ENCODE results near the gene ATN1.

DNA sequence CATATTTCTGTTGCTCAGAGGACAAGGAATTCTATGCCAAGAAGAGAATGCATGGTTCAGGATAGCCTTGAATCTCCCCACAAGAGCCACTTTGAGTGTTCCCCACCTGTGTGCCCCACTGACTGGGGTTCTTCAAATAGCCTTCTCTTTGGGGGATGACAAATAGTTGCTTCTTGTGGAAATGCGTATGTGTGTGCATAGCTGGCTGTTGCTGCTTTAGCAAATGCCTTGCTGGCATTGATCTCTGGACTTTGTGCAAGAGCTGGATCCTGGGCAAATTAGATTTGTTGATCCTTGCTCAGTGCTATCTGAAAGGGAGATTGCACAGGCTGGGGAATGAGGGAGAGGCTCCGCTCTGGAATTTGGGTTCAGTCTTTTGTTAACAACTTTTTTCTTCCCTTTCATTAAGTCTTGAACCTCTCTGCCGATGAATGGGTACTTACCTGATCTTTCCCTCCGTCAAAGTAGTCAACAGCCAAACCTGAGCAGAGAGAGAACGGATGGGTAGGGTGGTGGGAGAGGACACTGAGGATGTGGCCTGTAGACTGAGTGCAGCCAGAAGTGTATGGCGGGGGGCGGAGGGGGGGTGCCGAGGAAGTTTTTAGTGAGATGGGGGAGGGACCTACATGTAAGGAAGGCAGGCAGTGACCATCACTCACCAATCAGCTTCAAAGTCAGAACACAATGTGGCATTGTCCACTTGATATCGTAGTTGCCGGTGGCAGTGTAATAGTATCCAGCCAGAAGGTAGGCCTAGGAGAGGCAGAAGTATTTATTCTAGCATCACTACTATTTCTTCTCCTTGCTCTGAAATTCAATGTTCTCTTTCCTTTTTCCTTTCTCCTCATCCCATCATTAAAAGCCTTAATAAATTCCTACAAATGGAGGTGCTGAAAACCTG, 53.6 kb downstream of the ATN1 start:
- TF ChIP-seq, protein P1, sequence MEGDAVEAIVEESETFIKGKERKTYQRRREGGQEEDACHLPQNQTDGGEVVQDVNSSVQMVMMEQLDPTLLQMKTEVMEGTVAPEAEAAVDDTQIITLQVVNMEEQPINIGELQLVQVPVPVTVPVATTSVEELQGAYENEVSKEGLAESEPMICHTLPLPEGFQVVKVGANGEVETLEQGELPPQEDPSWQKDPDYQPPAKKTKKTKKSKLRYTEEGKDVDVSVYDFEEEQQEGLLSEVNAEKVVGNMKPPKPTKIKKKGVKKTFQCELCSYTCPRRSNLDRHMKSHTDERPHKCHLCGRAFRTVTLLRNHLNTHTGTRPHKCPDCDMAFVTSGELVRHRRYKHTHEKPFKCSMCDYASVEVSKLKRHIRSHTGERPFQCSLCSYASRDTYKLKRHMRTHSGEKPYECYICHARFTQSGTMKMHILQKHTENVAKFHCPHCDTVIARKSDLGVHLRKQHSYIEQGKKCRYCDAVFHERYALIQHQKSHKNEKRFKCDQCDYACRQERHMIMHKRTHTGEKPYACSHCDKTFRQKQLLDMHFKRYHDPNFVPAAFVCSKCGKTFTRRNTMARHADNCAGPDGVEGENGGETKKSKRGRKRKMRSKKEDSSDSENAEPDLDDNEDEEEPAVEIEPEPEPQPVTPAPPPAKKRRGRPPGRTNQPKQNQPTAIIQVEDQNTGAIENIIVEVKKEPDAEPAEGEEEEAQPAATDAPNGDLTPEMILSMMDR (IDR thresholded peaks at IDR 0.05), result no peak
- no peak for TF ChIP-seq EZH2 (IDR thresholded peaks at IDR 0.05)
- TF ChIP-seq EZH2phosphoT487 (IDR thresholded peaks at IDR 0.05), result no peak

All from neural progenitor cell (in vitro differentiated cells).